Fibroblast of villous mesenchyme (primary cell): ENCODE measurements around the gene GPX7. TPM values are rescaled to one million over a fixed set of nuclear protein-coding genes. Genes with fewer than 3 reads are reported as not detected.

Source experiments
- DNase-seq: peaks from one replicate; pipeline ENCODE4 v3.0.0-alpha.2; 2010; ENCODE audit warnings: low read depth
- H3K4me3 ChIP-seq: 2 replicates; pipeline ENCODE4 v1.5.1; 2011; ENCODE audit warnings: low read depth, mild to moderate bottlenecking, low read length
- CTCF ChIP-seq: IDR thresholded peaks from 2 replicates; pipeline ENCODE4 v1.5.1; 2012; ENCODE audit warnings: low read depth, mild to moderate bottlenecking, low read length; ENCODE audit not compliant: insufficient read depth
- total RNA-seq: library from RNA; depleted of rRNA; stranded (reverse); fragments of >200 nt; gene quantifications from 2 replicates; pipeline ENCODE4 v1.2.3, GENCODE V29; 2012

The GPX7 gene
- total RNA-seq, 1 donor, result 64.8 TPM

- no peak for DNase-seq
- no peak overlapping the region for H3K4me3 ChIP-seq
- TF ChIP-seq CTCF, result no peak
These were observed 20.0 kb upstream of the GPX7 start for GRCh38 chr1:52582116-52582696.

- H3K4me3 ChIP-seq, result no peak overlapping the region
- no peak for DNase-seq
- TF ChIP-seq CTCF, result no peak
These were observed 16.7 kb upstream of the GPX7 start for GRCh38 chr1:52585474-52585873.

- no peak for DNase-seq
- no peak overlapping the region for H3K4me3 ChIP-seq
These were observed 14.1 kb upstream of the GPX7 start for GRCh38 chr1:52588027-52588426.

GRCh38 chr1:52588535-52588934 lies 13.6 kb upstream of the GPX7 start:
- TF ChIP-seq CTCF, result no peak
- no peak overlapping the region for H3K4me3 ChIP-seq
- no peak for DNase-seq

More at GRCh38 chr1:52588027-52588426, 14.1 kb upstream of the GPX7 start:
- no peak for TF ChIP-seq CTCF

GRCh38 chr1:52590266-52590665 lies 11.9 kb upstream of the GPX7 start:
- DNase-seq, result no peak
- TF ChIP-seq CTCF, result no peak
- no peak overlapping the region for H3K4me3 ChIP-seq

- no peak overlapping the region for H3K4me3 ChIP-seq
- no peak for TF ChIP-seq CTCF
- no peak for DNase-seq
These were observed 9.4 kb upstream of the GPX7 start for GRCh38 chr1:52592637-52593323.
